T-helper 1 cell treated with Interleukin-12 subunit alpha and Interleukin-12 subunit beta and Interleukin-4 antibody, amounts not matched to agents 30 ng/mL and 1 ng/mL, for 36 hours (primary cell): ENCODE measurements around the gene ZNF774. TPM values are rescaled to one million over a fixed set of nuclear protein-coding genes. Genes with fewer than 3 reads are reported as not detected.
"Not testable (repeated sequence)": the region's sequence is repeated elsewhere in the genome, so short reads cannot be mapped to it uniquely, and the experiment has no call there.

ENCODE experiments used
- intact Hi-C: fragments of 100-400 bp; cut with micrococcal nuclease; formaldehyde crosslinking; loops from one replicate; pipeline ENCODE4 v1.15.1; 2024
- total RNA-seq: library from RNA; stranded (reverse); gene quantifications from 2 replicates; pipeline ENCODE4 v1.2.3, GENCODE V29; 2022

ZNF774 gene
- total RNA-seq, 1 donor from 2014 or later = 1.2 TPM

- intact Hi-C loops = loop anchor here (1.0 to 10.0 kb wide), 13 partner anchors 10 to 1143 kb away; partner anchors contain the start of genes BLM, FANCI, GDPGP1 and IDH2
Measured at GRCh38 chr15:90387534-90388461, 35.7 kb downstream of the ZNF774 start, which contains the start of gene IQGAP1. IQGAP1 (plus strand) TSS chr15:90388242; CDS start chr15:90388342, 100 bp downstream.

- intact Hi-C loops = loop anchor here (1.0 to 10.0 kb wide), 13 partner anchors 11 to 1144 kb away; partner anchors contain the start of genes BLM, FANCI, GDPGP1 and IDH2
Measured at GRCh38 chr15:90388462-90389380, 36.6 kb downstream of the ZNF774 start.

- intact Hi-C loops = loop anchor here (1.0 to 10.0 kb wide), 4 partner anchors 19 to 1145 kb away; partner anchors contain the start of genes FANCI and IDH2
Measured at GRCh38 chr15:90389513-90389912, 37.4 kb downstream of the ZNF774 start.

- intact Hi-C loops = no loop called here
Measured at GRCh38 chr15:90393040-90393439, 41.0 kb downstream of the ZNF774 start.

- intact Hi-C loops = no loop called here
Measured at GRCh38 chr15:90394074-90394473, 42.0 kb downstream of the ZNF774 start.

- intact Hi-C loops = no loop called here
Measured at GRCh38 chr15:90394748-90395442, 42.8 kb downstream of the ZNF774 start.

- intact Hi-C loops = no loop called here
Measured at GRCh38 chr15:90396321-90396720, 44.2 kb downstream of the ZNF774 start.

- intact Hi-C loops = loop anchor here (1.0 to 5.0 kb wide), 7 partner anchors 8 to 532 kb away; partner anchors contain the start of genes CIB1, GDPGP1, HDDC3 and IQGAP1
Measured at GRCh38 chr15:90400005-90400758, 48.1 kb downstream of the ZNF774 start.

- intact Hi-C loops = loop anchor here (1.0 to 5.0 kb wide), 8 partner anchors 7 to 531 kb away; partner anchors contain the start of genes CIB1, GDPGP1, HDDC3 and IQGAP1
Measured at GRCh38 chr15:90400759-90401314, 48.8 kb downstream of the ZNF774 start.

- intact Hi-C loops = loop anchor here (1.0 to 5.0 kb wide), 4 partner anchors 18 to 531 kb away; partner anchors contain the start of genes CIB1, GDPGP1 and HDDC3
Measured at GRCh38 chr15:90401495-90401894, 49.4 kb downstream of the ZNF774 start.

- intact Hi-C loops = loop anchor here (1.0 to 5.0 kb wide), 4 partner anchors 10 to 530 kb away; partner anchors contain the start of genes CIB1, GDPGP1 and HDDC3
Measured at GRCh38 chr15:90402223-90402622, 50.1 kb downstream of the ZNF774 start.

- intact Hi-C loops = loop anchor here (1.0 to 5.0 kb wide), 4 partner anchors 10 to 530 kb away; partner anchors contain the start of genes CIB1, GDPGP1 and HDDC3
Measured at GRCh38 chr15:90402767-90403166, 50.7 kb downstream of the ZNF774 start.

- intact Hi-C loops = no loop called here
Measured at GRCh38 chr15:90405055-90405607, 53.0 kb downstream of the ZNF774 start.

- intact Hi-C loops = no loop called here
Measured at GRCh38 chr15:90407336-90407735, 55.3 kb downstream of the ZNF774 start.

GRCh38 chr15:90407871-90408317, 55.8 kb downstream of the ZNF774 start:
- intact Hi-C loops = loop anchor here (1.0 to 2.0 kb wide), 3 partner anchors 8 to 19 kb away; partner anchors contain the start of gene IQGAP1

GRCh38 chr15:90408657-90409056, 56.6 kb downstream of the ZNF774 start:
- intact Hi-C loops = loop anchor here (1.0 to 2.0 kb wide), 3 partner anchors 8 to 20 kb away; partner anchors contain the start of gene IQGAP1

- intact Hi-C loops = loop anchor here (2.0 kb wide), 1 partner anchor 21 kb away; the partner anchor contains the start of gene IQGAP1
Measured at GRCh38 chr15:90409587-90409986, 57.5 kb downstream of the ZNF774 start.

- intact Hi-C loops = not testable (repeated sequence)
Measured at GRCh38 chr15:90410316-90410715, 58.2 kb downstream of the ZNF774 start.
